H4 (cell line): ENCODE data around the gene DNAI2. TPM values are rescaled to one million over a fixed set of nuclear protein-coding genes. Genes with fewer than 3 reads are reported as not detected.
"Not testable (repeated sequence)": the region's sequence is repeated elsewhere in the genome, so short reads cannot be mapped to it uniquely, and the experiment has no call there.

Experiments used
- DNase-seq: peaks from one replicate; pipeline ENCODE4 v3.0.0-alpha.2; 2015; ENCODE audit warnings: low spot score
- total RNA-seq: library from RNA; depleted of rRNA; stranded (reverse); fragments of >200 nt; shearing (Covaris generic); gene quantifications from 2 replicates; pipeline ENCODE4 v1.2.3, GENCODE V29; 2014

The DNAI2 gene
- total RNA-seq, 1 experiment from 2014 or later = not detected

GRCh38 chr17:74245145-74245831 lies 28.7 kb upstream of the DNAI2 start:
- DNase-seq = no peak

DNA sequence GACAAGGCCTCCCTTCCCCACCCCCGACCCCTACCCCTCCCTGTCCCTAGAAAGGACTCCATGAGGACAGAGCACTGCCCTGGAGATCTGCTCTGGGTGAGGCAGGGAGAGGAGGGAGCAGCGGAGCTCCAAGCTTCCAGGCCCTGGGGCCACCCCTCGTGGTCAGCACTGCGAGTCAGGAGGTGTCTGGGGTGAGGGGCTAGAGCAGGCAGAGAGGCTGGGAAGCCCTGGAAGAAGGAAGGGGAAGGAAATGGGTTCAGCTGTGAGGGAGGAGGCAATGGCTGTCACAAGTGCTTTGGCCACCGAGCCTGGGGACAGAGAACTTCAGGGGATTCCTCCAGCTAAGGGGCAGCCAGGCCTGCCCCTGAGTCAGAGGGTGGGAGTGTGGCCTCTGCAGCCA lies 28.2 kb upstream of the DNAI2 start:
- no peak for DNase-seq

- no peak for DNase-seq
Observed at GRCh38 chr17:74249590-74250270, 24.3 kb upstream of the DNAI2 start.

- DNase-seq = no peak
Observed at GRCh38 chr17:74250324-74250995, 23.6 kb upstream of the DNAI2 start.

- DNase-seq = no peak
Observed at GRCh38 chr17:74251051-74251450, 23.0 kb upstream of the DNAI2 start.

- DNase-seq = no peak
Observed at GRCh38 chr17:74251569-74251968, 22.5 kb upstream of the DNAI2 start.

- DNase-seq = no peak
Observed at GRCh38 chr17:74252211-74252610, 21.8 kb upstream of the DNAI2 start.

- DNase-seq = no peak
Observed at GRCh38 chr17:74253036-74253435, 21.0 kb upstream of the DNAI2 start.

DNA sequence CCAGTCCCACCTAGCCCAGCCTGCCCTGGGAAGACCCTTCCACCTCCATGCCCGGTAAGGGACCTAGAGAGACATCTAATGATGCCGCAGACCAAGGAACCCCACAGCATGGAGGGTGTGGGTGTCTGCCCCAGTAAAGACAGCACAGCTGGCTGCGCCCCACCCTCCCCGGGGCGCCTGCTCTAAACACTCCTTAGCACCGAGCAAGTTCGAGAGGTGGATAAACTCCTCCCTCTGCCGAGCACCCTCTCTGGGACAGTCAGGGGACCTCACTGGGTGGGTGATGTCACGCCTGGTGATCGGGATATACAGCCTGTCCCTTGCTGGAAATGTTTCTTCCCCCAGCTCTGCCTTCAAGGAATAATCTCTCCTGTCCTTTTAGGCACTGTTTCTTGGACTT lies 16.7 kb upstream of the DNAI2 start:
- DNase-seq = no peak

DNA sequence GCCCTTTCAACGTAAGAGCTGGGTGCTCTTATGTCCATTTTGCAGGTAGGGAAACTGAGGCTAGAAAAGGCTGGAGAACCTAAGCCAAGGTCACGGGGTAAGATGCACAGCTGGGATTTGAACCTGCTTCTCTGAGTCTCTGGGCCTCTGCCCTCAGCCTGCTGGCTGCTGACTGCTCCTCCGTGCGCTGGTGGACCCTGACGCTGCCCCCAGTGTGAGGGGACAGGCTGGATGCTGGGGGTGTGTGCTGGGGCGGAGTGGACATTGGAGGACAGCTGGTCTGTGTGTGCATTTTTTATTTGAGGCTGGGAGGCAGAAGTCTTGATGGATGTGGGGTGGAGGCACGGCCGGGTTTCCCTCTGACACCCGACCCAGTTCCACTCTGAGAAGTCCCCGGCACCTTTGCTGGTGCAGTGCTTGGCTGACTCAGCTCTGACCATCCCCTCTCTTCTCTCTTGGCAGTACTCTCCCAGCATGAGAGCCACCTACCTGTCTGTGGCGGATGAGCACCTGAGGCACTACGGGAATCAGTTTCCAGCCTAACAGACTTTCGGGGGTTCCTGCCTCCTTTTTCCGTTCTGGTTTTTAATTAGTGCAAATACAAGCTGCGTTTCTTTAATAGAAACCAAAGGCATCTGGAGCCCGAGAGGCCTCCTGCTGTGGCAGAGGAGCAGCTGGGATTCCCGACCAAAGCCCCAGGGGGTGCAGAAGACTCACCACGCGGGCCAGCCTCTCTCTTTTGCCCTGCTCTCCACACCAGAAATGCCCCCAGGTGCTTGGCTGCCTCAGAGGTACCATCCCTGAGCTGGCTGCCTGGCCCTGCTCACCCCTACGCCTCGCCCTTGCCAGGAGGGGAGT lies 14.1 kb upstream of the DNAI2 start:
- DNase-seq = no peak

- no peak for DNase-seq
Observed at GRCh38 chr17:74260525-74260850, 13.5 kb upstream of the DNAI2 start.

GRCh38 chr17:74262601-74263000 lies 11.4 kb upstream of the DNAI2 start:
- DNase-seq = no peak

DNA sequence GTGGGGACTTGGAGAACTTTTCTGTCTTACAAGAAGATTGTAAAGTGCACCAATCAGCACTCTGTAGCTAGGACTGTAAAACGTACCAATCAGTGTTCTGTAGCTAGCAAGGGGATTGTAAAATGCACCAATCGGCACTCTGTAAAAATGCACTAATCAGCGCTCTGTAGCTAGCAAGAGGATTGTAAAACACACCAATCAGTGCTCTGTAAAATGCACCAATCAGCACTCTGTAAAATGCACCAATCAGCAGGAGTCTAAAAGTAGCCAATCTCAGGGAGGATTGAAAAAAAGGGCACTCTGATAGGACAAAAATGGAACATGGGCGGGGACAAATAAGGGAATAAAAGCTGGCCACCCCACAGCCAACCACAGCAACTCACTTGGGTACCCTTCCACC lies 7.0 kb upstream of the DNAI2 start:
- DNase-seq = not testable (repeated sequence)

GRCh38 chr17:74267579-74267978 lies 6.5 kb upstream of the DNAI2 start:
- DNase-seq = no peak

GRCh38 chr17:74267987-74268499 lies 6.0 kb upstream of the DNAI2 start:
- DNase-seq = no peak

GRCh38 chr17:74268558-74268957 lies 5.5 kb upstream of the DNAI2 start:
- DNase-seq = peak; percentile 79

GRCh38 chr17:74270333-74270732 lies 3.7 kb upstream of the DNAI2 start:
- DNase-seq = no peak

DNA sequence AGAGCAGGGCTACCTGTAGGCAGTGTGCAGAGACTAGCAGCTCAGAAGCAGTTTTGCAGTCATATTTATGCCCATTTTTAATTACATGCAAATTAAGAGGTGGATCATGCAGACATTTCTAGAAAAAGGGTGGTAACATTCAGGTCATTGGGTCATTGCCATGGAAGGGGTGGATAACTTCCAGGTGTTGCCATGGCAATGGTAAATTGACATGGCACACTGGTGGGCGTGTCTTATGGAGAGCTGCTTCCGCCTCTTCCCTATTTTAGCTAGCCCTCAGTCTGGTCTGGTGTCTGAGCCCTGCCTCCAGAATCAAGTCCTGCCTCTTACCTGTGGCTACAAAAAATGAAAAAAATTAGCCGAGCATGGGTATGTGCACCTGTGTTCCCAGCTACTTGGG lies 2.8 kb upstream of the DNAI2 start:
- DNase-seq = no peak

- no peak for DNase-seq
Observed at GRCh38 chr17:74271901-74272561, 2.0 kb upstream of the DNAI2 start.

- DNase-seq = no peak
Observed at GRCh38 chr17:74272731-74273201, 1.3 kb upstream of the DNAI2 start.

DNA sequence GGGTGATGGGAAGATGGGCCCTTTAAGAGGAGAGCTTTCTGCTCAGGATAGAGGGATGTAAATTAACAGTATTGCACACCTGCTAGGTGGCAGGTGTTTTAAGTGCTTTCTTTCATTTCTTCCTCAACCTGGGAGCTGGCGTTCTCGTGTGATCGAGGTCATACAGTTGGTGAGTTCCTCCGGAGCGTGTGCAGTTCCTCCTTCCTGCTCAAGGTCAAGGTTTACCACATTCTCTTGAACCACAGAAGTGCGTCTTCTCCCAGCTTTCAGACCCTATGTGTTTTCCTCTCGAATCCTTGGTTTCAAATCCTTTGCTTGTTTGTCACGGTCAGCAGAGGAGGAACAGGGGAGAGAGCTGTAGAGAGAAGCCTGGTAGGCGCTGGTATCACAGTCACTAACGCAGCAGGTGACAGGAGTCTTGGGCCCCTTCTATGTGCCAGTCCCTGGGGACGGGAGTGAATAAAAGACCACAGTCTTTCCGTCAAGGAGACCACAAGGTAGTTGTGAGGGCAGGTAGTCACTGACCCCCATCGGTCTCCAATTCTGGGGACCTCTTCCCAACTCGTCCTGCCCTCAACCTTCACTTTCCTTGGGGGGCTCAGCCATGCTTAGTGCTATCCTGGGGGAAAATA lies 791 bp downstream of the DNAI2 start:
- DNase-seq = no peak
